HG02943 (cell line): Measurements from ENCODE around the gene TFDP1.
A peak's percentile ranks its signal among the peaks of the same experiment; 100 is the strongest.

Experiments used
- ATAC-seq: cut with Tn5 transposase; IDR thresholded peaks from one replicate; pipeline ENCODE4 v1.9.1; 2021; ENCODE audit warnings: mild to moderate bottlenecking, low read depth, moderate library complexity; ENCODE audit not compliant: unreplicated experiment

TFDP1 gene, protein sequence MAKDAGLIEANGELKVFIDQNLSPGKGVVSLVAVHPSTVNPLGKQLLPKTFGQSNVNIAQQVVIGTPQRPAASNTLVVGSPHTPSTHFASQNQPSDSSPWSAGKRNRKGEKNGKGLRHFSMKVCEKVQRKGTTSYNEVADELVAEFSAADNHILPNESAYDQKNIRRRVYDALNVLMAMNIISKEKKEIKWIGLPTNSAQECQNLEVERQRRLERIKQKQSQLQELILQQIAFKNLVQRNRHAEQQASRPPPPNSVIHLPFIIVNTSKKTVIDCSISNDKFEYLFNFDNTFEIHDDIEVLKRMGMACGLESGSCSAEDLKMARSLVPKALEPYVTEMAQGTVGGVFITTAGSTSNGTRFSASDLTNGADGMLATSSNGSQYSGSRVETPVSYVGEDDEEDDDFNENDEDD

DNA sequence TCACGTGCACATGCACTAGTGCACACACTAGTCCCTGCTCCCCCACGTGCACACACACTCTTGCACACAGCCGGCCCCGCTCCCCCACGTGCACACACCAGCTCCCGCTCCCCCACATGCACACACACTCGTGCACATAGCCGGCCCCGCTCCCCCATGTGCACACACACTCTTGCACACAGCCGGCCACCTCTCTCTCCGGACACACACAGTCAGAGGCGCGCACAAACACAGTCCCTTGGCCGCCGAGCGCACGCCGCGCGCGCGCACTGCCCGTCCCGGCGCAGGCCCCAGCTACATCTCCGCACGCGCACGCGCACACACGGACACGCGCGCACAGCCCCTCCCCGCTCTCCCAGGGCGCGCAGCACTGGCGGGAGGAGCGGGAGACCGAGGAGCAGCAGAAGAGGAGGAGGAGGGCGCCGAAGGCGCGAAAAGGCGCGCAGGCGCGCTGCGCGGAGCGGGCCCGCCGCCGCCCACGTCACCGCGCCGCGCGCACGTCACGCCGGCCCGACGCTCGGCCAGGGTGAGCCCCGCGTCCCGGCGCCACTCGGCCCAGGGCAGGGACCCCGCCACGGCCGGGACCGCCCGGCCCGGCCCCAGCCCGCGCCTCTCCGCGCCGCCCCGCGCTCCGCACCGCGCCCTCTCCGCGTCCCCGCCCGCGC lies at the start of gene TFDP1:
TSS of gene TFDP1 (plus strand) at position 549 of the 665 bp plus-strand sequence. CDS start 1,085 bp downstream, outside the sequence.
- peak; percentile 90 for ATAC-seq

DNA sequence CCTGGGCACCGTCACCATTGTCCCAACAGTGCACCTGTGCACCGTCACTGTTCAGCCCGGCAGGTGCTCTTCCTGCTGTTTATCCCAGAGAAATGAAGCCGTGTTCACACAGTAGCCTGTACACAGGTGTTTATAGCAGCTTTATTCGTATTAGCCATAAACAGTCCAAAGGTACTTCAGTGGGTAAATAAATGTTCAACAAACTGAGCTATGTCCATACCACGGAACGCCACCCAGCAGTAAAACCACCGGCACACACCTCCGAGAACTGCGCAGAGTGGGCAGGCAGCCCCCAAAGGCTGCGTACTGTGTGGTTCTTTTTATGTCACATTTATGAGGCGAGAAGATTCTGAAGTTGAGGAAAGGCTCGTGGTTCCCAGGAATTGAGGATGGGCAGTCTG lies 49.2 kb upstream of the TFDP1 start:
- ATAC-seq, result no peak

DNA sequence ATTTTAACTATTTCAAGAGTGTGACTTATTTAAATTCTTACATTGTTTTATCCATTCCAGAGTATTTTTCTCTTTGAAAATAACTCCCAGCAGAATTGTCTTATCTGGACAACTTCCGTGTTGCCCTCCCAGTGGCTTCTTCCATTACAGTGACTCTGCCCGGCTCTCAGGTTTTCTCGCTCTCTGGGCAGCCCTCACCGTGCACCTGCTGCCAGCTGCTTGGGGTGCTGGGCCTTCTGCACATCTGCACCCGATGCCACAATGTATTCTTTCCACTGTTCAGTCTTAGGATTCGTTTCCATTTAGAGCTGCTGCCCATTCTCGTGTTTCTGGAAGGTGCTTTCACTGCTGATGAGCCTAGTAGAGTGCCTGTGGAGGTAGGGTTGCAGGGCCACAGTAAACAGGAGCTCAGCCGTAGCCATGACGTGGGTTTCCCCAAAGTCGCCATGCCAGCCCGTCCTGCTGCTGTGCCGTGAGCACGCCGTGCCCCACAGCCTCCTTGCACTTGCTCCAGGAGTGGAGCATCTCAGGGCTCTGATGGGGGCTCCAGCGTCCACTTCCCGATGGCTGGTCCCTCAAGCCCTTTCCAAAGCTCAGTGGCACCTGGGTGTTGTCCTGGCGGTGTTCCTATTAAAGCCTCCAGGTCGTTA lies 48.0 kb upstream of the TFDP1 start:
- ATAC-seq, result no peak

DNA sequence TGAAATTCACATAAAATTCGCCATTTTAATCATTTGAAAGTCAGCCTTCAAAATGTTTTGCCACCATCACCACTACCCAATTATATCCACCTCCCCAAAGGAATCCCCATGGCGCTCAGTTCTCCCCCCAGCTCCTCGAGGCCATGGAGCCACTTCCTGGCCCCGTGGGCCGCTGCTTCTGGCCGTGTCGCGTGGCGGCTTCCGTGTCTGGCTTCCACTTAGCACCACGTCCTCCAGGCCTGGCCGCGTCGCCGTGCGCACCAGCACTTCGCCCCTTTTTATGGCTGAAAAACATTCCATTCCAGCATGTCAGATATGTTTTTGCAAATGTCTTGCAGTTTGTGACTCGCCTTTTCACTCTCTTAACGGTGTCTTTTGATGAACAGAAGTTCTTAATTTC lies 47.3 kb upstream of the TFDP1 start:
- ATAC-seq, result no peak

DNA sequence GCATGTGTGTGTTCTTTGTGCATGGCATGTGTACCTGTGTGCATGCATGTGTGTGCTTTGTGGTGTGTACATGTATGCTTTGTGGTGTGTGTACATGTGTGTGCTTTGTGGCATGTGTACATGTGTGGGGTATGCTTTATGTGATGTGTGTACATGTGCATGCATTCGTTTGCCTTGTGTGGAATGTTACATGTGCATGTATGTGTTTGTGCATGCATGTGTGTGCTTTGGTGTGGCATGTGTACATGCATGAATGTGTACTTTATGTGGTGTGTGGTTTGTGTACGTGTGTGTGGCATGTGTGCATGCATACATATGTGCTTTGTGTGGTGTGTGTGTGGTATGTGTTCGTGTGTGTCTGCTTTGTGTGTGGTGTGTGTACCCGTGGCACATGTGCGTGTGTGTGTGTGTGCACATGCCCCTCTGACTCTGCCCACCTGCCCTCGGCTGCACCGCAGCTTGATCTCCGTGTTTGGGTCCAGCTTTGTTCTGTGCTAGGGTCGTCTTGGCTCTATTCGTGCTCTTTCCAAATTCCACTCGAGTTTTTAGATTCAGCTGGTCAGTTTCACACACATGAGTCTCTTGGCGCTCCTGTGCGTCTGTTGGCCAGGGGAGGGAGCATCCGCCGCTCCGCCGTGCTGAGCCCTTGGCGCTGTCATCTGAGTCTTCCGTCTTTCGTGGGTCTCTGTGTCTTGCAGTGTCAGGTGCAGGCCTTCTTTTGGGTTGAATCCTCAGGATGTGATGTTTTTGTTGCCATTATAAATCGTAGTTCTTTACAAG lies 46.5 kb upstream of the TFDP1 start:
- no peak for ATAC-seq

DNA sequence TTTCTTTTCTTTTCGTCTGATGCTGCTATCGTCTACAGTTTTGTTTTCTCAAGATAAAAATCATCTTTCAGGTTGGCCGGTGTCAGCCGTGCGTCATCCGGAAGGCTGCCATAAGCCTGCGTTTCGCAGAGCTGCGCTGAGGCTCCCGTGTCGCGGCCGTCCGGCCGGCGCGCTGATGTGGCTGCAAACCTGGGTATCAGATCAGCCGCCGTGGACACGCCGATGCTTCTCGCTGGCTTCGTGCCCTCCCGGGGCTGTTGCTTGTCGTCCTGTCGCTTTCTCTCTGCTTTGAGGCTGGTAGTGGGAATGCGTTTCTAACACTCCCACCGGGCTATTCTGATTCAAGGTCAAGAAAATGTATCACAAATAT lies 45.9 kb upstream of the TFDP1 start:
- no peak for ATAC-seq

DNA sequence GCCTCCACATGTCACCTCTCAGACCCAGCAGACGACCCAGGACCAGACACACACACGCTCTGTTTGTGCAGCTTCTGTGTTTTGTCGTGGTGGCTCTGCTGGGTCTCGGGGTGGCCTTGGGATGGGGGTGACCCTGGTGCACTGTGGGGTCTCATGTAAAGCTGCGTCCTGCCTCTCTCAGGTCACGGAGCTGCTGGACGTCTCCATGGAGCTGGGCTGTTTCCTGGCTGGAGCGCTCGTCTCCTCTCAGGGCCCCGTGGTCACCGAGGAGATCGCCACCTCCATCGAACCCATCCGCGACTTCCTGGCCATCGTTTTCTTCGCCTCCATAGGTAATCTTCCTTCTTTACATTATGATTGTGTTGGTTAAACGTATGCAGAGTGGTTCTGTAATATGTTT lies 45.4 kb upstream of the TFDP1 start:
- ATAC-seq, result no peak

DNA sequence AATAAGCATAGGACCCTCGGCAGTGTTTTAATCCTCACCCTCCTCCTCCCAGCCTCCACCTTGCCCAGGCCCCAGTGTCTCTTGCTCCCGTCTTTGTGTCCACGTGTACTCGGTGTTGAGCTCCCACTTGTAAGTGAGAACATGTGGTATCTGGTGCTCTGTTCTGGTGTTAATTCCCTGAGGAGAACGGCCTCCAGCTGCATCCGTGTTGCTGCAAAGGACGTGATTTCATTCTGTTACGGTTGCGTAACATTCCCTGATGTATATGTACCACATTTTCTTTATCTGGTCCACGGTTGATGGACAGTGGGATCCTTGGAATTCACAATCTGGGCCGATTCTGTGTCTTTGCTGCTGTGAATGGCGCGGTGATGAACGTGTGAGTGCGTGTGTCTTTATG lies 44.7 kb upstream of the TFDP1 start:
- no peak for ATAC-seq

DNA sequence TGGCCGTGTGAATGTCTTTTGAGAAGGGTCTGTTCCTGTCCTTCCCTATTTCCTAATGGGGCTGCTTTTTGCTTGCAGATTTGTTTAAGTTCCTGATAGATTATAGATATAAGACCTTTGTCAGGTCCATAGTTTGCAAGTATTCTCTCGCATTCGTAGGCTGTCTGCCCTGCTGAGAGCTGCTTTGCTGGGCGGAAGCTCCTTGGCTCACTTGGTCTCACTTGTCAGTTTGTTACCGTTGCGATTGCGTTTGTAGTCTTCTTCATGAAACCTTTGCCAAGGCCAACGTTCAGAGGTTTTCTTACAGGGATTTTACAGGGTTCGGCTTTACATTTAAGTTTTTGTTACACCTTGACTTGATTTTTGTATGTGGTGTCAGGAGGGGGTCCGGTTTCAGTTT lies 44.0 kb upstream of the TFDP1 start:
- no peak for ATAC-seq

DNA sequence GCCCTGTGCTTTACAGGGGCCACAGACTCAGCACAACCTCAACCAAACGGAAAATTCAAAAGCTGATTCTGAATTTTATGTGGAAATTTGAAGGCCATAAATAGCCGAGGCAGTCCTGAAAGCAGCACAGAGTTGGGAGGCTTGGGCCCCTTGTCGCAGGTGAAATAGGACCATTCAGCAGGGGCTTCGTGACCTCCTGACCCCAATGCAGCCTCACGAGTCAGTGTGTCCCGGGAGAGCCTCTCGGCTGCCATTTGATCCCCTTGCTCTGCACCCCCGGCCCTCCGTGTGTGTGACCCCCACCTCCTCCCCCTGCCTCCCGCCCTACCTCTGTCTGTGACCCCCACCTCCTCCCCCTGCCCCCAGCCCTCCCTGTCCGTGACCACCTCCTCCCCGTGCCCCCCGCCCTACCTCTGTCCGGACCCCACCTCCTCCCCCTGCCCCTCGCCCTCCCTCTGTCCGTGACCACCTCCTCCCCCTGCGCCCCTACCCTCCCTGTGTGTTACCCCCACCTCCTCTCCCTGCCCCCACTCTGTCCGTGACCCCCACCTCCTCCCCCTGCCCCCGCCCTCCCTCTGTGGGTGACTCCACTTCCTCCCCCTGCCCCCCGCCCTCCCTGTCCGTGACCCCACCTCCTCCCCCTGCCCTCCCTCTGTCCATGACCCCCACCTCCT lies 41.7 kb upstream of the TFDP1 start:
- no peak for ATAC-seq

DNA sequence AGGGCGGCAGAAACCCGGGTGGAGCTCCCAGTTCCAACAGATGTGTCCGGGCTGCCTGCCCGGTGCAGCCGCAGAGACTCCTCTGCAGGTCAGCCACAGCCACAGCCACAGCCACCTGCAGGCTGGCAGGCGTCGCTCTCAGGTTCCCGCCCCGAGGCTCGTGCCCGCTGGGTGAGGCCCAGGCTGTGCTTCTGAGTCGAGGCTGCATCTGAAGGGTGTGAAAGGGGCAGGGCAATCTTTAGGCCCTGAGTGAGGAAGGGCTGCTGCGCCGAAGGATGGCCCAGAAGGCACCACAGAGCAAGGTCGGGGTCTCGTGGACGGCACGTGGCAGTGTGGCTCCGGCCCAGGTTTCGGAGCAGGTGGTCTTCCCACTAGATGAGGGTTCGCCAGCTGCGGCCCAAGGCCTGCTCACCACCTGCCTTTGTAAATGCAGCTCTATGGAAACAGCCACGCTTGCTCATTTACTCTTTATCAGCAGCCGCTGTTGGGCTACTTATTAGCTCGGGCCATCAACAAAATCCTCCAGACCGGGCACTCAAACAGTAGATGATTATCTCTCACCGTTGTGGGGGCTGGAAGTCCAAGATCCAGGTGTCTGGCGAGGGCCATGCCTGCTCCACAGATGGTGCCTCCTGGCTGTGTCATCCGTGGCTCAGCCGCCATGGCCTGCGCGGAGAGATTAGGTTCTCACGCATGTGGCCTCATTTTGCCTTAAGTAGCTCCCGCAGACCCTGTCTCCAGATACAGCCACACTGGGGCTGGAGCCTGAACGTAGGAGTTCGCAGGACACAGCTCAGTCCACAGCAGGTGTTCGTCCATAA lies 40.3 kb upstream of the TFDP1 start:
- ATAC-seq, result no peak

DNA sequence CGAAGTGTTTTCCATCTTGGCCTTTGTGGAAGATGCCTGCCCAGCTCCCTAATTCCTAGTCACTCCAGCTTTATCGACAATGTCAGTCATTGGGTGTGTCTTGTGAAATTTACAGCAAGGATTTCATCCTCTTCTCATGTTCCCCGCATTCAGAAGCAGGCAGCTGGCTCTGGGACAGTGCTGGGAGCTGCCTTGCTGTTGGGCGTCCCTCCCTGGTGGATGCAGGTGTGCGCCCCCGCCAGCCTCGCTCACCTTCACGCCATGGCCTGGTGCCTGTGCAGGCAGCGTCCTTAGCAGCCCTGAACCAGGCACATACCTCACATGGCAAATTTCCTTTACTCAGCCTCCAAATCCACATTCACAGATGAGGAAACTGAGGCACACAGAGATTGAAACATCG lies 39.7 kb upstream of the TFDP1 start:
- ATAC-seq, result no peak

DNA sequence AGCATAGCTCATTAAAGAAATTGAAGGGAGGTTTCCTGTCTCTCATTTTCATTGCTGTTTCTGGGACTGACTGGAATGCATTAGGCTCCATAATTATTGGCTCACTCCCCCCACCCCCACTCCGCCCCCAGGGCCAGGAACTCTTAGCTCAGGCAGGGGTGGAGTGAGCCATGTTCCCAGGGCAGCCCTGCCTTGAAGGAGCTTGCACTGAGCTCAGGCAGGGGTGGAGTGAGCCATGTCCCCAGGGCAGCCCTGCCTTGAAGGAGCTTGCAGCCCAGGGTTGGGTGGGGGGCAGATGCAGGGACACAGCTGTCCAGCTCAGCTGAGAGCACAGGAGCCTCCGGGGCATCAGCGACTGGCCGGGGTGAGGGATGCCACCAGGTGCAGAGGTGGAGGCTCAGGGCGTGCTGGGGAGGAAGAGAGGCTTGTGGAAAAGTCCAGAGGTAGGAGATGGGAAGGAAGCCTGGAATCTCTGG lies 39.1 kb upstream of the TFDP1 start:
- no peak for ATAC-seq

DNA sequence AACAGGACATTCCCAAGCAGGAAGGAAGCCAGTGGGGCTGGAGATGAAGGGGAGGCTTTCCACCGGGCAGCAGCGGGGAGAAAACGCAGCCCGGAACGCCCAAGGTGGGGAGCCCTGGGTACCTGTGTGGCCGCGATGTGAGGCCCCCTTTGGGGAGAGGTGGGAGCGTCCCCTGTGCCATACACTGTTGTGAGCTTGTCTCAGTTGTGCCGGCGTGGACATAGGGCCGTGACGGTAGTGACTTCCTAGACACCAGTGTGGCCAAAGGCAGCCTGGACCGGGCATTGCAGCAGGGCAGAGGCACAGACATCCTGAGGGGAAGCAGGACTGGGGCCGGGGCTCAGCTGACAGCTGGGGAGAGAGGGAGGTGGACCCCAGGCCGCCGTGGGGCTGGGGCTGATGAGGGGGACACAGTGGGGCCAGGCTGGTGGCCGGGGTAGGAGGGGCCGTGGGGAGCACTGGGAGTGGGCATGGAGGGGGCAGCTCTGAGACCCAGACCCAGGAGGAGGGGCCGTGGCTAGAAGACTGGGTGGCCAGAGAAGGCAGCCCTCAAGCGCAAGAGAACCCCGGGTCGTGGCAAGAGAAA lies 38.5 kb upstream of the TFDP1 start:
- no peak for ATAC-seq

DNA sequence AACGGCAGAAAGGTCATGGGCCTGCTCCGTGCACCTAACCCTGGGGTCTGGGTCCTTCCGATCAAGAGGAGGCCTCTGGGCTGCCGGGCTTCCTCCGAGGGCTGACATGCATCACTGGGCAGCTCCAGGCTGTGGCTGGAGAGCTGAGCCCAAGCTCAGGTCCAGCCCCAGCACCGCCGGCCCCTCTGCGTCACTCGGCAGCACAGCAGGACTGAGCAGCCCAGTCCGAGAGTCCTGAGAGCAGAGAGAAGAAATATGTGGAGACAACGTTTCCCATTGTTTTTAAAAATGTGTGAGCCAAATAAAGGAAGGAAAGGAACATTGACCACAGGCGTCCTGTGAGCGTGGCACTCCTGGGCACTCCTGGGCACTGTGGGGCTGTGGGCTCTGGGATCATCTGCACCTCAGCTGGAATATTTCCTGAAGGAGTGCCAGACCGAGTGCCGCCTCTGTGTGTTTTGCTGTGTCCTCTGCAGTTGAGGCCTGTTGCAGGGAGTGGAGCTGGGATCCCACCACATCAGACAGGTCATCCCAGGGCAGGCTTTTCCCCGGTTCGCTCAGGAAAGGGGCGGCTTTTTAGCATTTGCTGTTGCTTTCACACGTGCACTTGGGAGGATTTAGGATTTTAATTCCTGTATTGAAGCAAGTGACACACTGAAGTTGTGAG lies 37.8 kb upstream of the TFDP1 start:
- ATAC-seq, result no peak

DNA sequence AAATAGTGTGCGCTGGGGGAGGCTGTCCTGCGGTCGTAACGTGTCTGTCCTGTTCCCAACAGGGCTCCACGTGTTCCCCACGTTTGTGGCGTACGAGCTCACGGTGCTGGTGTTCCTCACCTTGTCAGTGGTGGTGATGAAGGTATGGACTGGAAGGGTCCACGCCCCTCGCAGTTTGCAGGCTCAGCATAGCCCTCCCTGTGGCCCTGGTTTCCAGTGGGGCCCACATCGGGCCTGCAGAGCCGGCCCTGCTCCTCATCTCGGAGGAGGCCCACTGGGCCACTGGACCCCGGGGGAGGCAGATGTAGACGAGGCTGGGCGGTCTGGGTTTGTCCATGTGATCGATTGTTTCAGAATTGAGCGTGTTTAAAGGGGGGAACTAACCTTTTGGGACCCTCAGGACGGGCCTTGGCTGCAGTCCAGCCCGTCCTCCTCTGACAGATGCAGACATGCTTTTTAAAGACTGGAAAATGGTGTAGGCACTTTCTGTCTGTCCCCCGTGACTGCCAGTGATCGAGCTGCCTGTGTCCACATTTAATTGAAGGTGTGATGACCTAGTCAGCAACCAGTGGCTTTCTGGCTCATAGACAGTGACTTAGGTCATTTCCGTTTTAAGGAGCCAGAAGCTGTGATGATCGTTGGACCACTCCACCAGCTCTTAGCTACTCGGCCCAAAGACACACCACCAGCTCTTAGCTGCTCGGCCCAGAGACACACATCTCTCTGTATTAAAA lies 37.1 kb upstream of the TFDP1 start:
- no peak for ATAC-seq

DNA sequence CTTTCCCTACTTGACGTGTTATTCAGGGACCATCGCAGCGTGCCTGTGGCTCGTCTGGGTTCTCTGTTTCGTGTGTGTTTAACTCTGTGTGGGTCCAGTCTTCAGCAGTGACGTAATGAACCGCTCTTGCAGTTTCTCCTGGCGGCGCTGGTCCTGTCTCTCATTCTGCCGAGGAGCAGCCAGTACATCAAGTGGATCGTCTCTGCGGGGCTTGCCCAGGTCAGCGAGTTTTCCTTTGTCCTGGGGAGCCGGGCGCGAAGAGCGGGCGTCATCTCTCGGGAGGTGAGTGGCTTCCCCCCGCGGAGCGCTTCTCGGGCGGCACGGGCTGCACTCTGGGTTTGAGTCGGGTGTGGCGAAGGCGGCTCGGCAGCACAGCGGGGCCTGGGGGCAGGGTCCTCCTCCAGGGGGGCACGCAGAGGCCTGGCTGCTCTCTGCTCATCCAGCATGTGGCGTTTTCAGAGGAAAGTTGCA lies 36.3 kb upstream of the TFDP1 start:
- no peak for ATAC-seq
